ENCODE data around the gene MARCHF2.
"Not testable (repeated sequence)": the region's sequence is repeated elsewhere in the genome, so short reads cannot be mapped to it uniquely, and the experiment has no call there.

MARCHF2 gene

DNA sequence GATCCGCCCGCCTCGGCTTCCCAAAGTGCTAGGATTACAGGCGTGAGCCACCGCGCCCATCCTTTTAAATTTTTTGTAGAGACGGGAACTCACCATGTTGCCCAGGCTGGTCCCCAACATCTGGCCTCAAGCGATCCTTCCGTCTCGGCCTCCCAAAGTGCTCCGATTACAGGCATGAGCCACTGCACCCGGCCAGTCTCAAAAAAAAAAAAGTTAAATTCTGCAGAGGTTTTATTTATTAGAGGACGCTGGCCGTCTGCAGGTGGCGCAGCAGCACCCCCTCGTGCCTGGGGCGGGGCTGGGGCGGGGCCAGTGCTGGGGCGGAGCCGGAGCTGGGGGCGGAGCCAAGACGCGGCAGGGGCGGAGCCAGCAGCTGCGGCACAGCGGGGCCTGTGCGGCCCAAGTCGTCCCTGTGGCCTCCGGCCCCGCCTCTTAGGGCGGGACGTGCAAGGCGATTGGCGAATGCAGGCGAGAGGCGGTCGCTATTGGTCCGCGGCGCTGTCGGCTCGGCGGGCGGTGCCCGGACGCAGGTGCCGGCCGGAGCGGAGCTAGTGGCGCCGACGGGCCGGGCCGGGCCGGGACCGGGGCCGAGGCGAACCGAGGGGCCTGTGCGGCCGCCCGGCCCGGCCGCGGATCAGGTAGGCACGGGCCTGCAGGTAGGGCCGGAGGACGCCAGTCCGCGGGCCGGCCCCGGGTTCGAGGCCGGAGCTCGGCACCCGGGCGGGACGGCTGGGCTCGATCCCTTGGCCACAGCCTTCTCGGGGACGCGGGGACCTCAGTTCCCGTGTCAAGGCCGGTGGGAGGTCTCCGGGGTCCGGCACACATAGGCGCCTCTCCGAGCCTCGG is at the start of gene MARCHF2:
MARCHF2 (plus strand) TSS at position 523 of the 846 bp plus-strand sequence. CDS start 8,536 bp downstream, outside the sequence.
- DNase-seq: peak; percentile 91 to 95

DNA sequence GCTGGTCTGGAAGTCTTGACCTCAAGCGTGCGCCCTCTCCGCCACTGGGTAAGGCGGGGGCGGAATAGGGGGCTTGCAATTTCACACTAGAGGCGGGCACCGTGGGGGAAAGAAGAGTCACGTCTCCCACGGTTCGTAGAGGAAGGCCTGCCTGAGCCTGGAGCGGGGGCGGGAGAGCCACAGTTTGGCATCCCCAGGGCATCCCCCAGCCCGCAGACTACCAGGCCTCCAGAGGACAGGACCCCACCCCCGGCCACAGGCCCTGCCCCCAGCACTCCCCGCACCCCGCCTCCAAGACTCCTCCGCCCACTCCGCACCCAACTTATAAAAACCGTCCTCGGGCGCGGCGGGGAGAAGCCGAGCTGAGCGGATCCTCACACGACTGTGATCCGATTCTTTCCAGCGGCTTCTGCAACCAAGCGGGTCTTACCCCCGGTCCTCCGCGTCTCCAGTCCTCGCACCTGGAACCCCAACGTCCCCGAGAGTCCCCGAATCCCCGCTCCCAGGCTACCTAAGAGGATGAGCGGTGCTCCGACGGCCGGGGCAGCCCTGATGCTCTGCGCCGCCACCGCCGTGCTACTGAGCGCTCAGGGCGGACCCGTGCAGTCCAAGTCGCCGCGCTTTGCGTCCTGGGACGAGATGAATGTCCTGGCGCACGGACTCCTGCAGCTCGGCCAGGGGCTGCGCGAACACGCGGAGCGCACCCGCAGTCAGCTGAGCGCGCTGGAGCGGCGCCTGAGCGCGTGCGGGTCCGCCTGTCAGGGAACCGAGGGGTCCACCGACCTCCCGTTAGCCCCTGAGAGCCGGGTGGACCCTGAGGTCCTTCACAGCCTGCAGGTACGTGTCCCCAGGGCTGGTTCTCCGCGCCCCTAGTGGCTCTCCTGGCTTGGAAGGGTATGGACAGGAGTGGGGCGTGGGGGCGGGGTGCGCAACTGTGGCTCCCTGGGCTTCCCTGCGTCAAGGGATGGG is 49.0 kb upstream of the MARCHF2 start, which contains the start of gene ANGPTL4:
ANGPTL4 (plus strand) TSS at position 353 of the 969 bp plus-strand sequence; CDS start at position 520, 167 bp downstream.
- peak; percentile 27 to 31 for DNase-seq

DNA sequence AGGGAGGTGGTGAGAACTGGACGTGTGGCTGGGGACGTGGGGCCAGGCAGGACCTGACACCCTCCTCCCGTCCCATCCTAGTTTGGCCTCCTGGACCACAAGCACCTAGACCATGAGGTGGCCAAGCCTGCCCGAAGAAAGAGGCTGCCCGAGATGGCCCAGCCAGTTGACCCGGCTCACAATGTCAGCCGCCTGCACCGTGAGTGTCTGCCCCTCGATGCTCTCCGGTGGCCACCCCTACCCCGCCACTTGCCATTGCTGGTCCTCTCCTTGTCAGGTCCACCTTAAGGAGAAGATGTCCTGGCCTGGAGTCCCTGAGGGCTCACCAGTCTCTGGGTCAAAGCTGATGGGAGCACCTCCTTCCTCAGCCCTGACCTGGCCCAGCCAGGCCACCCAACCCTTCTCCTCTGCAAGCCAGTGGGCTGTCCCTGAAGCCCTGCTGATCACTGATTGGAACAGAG is 47.0 kb upstream of the MARCHF2 start:
- DNase-seq: no peak

DNA sequence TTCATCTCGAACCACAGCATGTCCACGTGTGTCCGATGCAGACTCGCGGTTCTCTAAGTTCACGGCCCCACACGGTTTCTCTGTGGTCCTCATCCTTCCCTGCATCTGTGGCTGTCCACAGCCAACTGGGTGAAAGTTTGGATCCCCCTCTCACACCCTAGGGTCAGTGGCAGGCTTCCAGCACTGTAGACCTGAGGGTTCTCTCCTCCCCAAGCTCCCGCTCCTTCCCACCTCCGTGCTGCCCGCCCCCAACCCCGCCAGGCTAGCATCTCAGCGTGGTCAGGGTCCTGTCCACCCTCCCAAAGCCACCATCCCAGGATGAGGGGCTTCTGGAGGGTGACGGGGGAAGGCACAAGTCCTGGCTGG is 46.2 kb upstream of the MARCHF2 start:
- no peak for DNase-seq

DNA sequence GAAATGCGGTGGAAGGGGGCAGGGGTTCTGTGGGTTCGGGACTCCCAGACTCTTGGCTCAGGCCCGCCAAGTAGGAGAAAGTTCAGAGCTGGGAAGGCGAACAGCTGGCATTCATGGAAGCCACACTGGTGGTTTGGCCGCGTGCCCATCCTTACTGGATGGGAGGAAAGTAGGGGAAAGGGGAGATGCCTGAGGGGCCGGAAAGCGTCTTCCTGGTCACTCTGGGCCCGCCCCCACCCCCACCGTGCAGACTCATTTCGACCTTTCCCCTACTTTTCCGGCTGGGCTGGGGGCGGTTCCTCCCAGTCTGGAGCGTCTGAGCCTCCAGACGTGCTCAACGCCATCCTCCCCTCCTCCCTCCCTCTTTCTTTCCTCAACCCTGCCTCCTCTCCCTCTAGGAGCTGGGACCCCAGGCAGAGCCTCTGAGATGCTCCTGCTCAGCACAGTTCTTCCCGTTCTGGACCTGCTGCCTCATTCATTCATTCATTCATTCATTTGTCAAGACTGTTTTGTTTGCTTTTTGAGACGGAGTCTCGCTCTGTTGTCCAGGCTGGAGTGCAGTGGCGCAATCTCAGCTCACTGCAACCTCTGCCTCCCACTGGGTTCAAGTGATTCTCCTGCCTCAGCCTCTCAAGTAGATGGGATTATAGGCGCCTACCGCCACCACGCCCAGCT is 45.6 kb upstream of the MARCHF2 start:
- no peak for DNase-seq

- no peak for DNase-seq
Observed at GRCh38 chr19:8370176-8371010, 42.7 kb upstream of the MARCHF2 start.

GRCh38 chr19:8371011-8371804 is 41.9 kb upstream of the MARCHF2 start:
- peak; percentile 48 to 56 for DNase-seq

DNA sequence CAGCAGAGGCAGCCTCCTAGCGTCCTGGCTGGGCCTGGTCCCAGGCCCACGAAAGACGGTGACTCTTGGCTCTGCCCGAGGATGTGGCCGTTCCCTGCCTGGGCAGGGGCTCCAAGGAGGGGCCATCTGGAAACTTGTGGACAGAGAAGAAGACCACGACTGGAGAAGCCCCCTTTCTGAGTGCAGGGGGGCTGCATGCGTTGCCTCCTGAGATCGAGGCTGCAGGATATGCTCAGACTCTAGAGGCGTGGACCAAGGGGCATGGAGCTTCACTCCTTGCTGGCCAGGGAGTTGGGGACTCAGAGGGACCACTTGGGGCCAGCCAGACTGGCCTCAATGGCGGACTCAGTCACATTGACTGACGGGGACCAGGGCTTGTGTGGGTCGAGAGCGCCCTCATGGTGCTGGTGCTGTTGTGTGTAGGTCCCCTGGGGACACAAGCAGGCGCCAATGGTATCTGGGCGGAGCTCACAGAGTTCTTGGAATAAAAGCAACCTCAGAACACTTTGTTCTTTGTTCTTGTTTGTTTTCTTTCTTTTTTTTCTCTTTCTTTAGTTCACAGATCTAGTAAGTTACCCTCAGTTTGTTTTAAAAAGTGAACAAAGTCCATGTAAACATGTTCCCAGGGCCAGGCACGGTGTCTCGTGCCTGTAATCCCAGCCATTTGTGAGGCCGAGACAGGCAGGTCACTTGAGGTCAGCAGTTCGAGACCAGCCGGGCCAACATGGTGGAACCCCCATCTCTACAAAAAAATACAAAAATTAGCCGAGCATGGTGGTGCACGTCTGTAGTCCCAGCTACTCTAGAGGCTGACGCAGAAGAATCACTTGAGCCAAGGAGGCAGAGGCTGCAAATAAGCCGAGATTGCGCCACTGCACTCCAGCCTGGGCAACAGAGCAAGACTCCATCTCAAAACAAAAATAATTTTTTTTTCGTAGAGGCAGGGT is 39.0 kb upstream of the MARCHF2 start:
- no peak for DNase-seq

DNA sequence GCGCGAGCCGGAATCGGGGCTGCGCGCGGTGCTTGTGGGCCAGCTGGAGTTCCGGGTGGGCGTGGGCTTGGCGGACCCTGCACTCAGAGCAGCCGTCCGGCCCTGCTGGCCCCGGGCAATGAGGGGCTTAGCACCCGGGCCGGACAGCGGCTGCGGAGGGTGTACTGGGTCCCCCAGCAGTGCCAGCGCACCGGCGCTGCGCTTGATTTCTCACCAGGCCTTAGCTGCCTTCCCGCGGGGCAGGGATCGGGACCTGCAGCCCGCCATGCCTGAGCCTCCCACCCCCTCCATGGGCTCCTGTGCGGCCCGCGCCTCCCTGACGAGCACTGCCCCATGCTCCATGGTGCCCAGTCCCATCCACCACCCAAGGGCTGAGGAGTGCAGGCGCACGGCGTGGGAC is 37.3 kb upstream of the MARCHF2 start:
- DNase-seq: not testable (repeated sequence)

GRCh38 chr19:8376373-8376974 is 36.6 kb upstream of the MARCHF2 start:
- not testable (repeated sequence) for DNase-seq

DNA sequence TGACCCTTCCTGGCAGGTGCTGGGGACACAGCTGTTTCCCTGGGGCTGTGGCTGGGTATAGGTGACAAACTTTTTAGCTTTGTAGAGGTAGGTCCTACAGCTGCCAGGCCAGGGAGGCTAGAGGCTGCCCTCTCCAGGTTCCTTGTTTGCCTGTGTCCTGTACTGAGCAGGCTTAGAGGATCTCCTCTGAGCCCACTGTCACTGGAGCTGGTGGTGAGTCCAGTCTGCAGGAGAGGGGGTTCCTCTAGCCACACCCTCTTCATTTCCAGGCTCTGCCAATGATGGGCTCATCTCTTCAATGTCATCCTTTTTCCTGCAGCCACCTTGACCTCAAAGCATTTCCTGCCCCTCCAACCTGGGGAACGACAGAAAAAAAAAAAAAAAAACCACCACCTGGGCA is 35.5 kb upstream of the MARCHF2 start:
- DNase-seq: no peak

DNA sequence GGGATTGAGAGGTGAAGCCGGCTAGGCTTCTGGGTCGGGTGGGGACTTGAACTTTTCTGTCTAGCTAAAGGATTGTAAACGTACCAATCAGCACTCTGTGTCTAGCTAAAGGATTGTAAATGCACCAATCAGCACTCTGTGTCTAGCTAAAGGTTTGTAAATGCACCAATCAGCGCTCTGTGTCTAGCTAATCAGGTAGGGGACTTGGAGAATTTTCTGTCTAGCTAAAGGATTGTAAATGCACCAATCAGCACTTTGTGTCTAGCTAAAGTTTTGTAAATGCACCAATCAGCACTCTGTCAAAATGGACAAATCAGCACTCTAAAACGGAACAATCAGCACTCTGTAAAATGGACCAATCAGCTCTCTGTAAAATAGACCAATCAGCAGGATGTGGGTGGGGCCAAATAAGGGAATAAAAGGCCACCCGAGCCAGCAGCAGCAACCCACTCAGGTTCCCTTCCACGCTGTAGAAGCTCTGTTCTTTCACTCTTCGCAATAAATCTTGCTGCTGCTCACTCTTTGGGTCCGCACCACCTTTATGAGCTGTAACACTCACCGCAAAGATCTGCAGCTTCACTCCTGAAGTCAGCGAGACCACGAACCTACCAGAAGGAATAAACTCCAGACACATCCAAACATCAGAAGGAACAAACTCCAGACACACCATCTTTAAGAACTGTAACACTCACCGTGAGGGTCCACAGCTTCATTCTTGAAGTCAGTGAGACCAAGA is 33.8 kb upstream of the MARCHF2 start:
- DNase-seq: not testable (repeated sequence)

GRCh38 chr19:8384569-8384968 is 28.5 kb upstream of the MARCHF2 start:
- not testable (repeated sequence) for DNase-seq

DNA sequence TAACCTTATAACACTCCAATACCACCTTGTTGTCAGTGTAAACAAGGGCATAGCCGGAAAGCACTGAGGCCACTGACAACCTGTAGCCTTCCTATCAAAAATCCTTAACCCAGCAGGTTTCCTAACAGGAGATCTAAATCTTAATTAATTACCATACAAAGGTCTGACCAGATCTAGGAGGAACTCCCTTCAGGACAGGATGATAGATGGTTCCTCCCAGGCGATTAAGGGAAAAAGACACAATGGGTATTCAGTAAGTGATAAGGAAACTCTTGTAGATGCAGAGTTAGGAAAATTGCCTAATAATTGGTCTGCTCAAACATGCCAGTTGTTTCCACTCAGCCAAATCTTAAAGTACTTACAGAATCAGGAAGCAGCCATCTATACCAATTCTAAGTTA is 28.0 kb upstream of the MARCHF2 start:
- DNase-seq: not testable (repeated sequence)

GRCh38 chr19:8385566-8385965 is 27.5 kb upstream of the MARCHF2 start:
- not testable (repeated sequence) for DNase-seq

DNA sequence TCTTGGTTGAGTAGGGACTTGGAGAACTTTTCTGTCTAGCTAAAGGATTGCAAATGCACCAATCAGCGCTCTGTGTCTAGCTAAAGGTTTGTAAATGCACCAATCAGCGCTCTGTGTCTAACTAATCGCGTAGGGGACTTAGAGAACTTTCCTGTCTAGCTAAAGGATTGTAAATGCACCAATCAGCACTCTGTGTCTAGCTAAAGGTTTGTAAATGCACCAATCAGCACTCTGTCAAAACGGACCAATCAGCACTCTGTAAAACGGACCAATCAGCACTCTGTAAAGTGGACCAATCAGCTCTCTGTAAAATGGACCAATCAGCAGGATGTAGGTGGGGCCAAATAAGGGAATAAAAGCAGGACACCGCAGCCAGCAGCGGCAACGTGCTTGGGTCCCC is 26.7 kb upstream of the MARCHF2 start:
- DNase-seq: not testable (repeated sequence)

DNA sequence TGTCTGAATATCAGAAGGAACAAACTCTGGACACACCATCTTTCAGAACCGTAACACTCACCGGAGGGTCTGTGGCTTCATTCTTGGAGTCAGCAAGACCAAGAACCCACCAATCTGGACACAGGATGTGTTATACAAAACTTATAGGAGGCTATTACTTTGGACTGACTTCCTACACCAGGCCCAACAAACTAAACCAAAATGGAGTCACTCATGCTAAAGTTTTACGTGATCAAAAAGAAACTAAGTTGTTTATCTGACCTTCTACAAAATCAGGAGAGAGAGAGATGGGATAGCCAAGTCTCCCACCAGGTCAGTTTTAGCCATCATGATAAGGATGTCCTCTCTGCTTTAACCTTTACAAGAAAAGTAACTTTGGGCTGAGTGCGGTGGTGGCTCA is 26.1 kb upstream of the MARCHF2 start:
- DNase-seq: no peak
